WTC11 (cell line): Measurements from ENCODE around the gene RHEB.
A peak's percentile ranks its signal among the peaks of the same experiment; 100 is the strongest.

ENCODE experiments used
- ATF1 ChIP-seq: sonication (generic); formaldehyde crosslinking; IDR thresholded peaks from 2 replicates; pipeline ENCODE4 v1.8.1; 2023; ENCODE audit warnings: mild to moderate bottlenecking, moderate library complexity, missing genetic modification reagents
- CREB1 ChIP-seq: sonication (generic); formaldehyde crosslinking; IDR thresholded peaks from 2 replicates; pipeline ENCODE4 v1.8.0; 2023; ENCODE audit warnings: mild to moderate bottlenecking, missing genetic modification reagents
- GRHL2 ChIP-seq: fragments of 250-450 bp; sonication (Bioruptor Pico); IDR thresholded peaks from 2 replicates; pipeline ENCODE4 v1.8.0; 2022; ENCODE audit warnings: mild to moderate bottlenecking, moderate library complexity; ENCODE audit not compliant: insufficient replicate concordance, severe bottlenecking
- MXD4 ChIP-seq: fragments of 250-450 bp; sonication (Bioruptor Pico); IDR thresholded peaks from 2 replicates; pipeline ENCODE4 v1.8.0; 2021; ENCODE audit warnings: mild to moderate bottlenecking, moderate library complexity, borderline replicate concordance
- SMAD3 ChIP-seq: sonication (generic); formaldehyde crosslinking; IDR thresholded peaks from 2 replicates; pipeline ENCODE4 v1.8.0; 2022; ENCODE audit warnings: missing genetic modification reagents, mild to moderate bottlenecking, borderline replicate concordance
- ZNF232 ChIP-seq: sonication (generic); formaldehyde crosslinking; IDR thresholded peaks from 2 replicates; pipeline ENCODE4 v1.8.0; 2022; ENCODE audit warnings: mild to moderate bottlenecking, missing genetic modification reagents
- TF ChIP-seq, protein P1 (sequence below): fragments of 200-600 bp; IDR thresholded peaks from 2 replicates; pipeline ENCODE4 v1.8.0; 2022; ENCODE audit warnings: antibody characterized with exemption
- TF ChIP-seq, protein P2 (sequence below): fragments of 250-450 bp; sonication (Bioruptor Pico); IDR thresholded peaks from 2 replicates; pipeline ENCODE4 v1.9.0; 2021; ENCODE audit warnings: mild to moderate bottlenecking, borderline replicate concordance
- TF ChIP-seq, protein P3 (sequence below): sonication (generic); formaldehyde crosslinking; IDR thresholded peaks from 2 replicates; pipeline ENCODE4 v1.8.0; 2022; ENCODE audit warnings: mild to moderate bottlenecking, missing genetic modification reagents
- TF ChIP-seq, protein P4 (sequence below): sonication (generic); formaldehyde crosslinking; IDR thresholded peaks from 2 replicates; pipeline ENCODE4 v1.8.1; 2023; ENCODE audit warnings: mild to moderate bottlenecking, missing genetic modification reagents

DNA sequence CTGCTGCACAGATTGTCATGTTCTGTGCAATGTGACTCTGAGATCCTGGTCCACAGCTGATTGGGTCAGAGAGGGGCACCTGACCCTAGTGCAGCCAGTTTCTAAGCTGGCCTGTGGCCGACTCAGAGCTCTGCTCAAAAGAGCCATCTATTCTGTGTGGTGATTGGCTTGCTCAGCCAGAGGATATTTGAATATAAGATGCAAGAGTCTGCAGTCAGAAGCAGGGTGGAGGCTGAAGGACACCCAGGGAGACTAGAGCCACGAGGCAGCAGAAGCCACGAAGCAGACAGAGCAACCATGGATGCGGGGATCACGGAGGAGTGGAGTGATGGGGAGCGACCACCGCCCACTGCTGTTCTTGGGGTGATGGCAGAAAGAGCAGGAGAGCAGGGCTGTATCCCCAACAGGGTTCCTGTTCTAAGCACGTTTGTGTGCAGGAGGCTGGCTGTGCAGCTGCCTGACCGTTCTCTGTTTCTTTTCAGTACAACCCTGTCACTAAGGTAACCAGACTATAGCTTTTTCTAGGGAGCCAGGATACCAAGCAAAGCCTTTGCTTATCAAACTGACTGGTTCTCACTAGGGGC lies 19.5 kb upstream of the RHEB start:
- TF ChIP-seq, protein P1, sequence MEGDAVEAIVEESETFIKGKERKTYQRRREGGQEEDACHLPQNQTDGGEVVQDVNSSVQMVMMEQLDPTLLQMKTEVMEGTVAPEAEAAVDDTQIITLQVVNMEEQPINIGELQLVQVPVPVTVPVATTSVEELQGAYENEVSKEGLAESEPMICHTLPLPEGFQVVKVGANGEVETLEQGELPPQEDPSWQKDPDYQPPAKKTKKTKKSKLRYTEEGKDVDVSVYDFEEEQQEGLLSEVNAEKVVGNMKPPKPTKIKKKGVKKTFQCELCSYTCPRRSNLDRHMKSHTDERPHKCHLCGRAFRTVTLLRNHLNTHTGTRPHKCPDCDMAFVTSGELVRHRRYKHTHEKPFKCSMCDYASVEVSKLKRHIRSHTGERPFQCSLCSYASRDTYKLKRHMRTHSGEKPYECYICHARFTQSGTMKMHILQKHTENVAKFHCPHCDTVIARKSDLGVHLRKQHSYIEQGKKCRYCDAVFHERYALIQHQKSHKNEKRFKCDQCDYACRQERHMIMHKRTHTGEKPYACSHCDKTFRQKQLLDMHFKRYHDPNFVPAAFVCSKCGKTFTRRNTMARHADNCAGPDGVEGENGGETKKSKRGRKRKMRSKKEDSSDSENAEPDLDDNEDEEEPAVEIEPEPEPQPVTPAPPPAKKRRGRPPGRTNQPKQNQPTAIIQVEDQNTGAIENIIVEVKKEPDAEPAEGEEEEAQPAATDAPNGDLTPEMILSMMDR: no peak
- no peak for TF ChIP-seq ZNF232 (CRISPR knock-in tag)
- no peak for TF ChIP-seq SMAD3
- no peak for TF ChIP-seq CREB1 (CRISPR knock-in tag)
- TF ChIP-seq, protein P2, sequence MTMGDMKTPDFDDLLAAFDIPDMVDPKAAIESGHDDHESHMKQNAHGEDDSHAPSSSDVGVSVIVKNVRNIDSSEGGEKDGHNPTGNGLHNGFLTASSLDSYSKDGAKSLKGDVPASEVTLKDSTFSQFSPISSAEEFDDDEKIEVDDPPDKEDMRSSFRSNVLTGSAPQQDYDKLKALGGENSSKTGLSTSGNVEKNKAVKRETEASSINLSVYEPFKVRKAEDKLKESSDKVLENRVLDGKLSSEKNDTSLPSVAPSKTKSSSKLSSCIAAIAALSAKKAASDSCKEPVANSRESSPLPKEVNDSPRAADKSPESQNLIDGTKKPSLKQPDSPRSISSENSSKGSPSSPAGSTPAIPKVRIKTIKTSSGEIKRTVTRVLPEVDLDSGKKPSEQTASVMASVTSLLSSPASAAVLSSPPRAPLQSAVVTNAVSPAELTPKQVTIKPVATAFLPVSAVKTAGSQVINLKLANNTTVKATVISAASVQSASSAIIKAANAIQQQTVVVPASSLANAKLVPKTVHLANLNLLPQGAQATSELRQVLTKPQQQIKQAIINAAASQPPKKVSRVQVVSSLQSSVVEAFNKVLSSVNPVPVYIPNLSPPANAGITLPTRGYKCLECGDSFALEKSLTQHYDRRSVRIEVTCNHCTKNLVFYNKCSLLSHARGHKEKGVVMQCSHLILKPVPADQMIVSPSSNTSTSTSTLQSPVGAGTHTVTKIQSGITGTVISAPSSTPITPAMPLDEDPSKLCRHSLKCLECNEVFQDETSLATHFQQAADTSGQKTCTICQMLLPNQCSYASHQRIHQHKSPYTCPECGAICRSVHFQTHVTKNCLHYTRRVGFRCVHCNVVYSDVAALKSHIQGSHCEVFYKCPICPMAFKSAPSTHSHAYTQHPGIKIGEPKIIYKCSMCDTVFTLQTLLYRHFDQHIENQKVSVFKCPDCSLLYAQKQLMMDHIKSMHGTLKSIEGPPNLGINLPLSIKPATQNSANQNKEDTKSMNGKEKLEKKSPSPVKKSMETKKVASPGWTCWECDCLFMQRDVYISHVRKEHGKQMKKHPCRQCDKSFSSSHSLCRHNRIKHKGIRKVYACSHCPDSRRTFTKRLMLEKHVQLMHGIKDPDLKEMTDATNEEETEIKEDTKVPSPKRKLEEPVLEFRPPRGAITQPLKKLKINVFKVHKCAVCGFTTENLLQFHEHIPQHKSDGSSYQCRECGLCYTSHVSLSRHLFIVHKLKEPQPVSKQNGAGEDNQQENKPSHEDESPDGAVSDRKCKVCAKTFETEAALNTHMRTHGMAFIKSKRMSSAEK (CRISPR knock-in tag): no peak
- TF ChIP-seq MXD4 (CRISPR knock-in tag): no peak
- TF ChIP-seq, protein P3, sequence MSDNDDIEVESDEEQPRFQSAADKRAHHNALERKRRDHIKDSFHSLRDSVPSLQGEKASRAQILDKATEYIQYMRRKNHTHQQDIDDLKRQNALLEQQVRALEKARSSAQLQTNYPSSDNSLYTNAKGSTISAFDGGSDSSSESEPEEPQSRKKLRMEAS (CRISPR knock-in tag): 0 out of 2 replicates have a peak, but pooled peaks have one; percentile 27
- TF ChIP-seq, protein P4, sequence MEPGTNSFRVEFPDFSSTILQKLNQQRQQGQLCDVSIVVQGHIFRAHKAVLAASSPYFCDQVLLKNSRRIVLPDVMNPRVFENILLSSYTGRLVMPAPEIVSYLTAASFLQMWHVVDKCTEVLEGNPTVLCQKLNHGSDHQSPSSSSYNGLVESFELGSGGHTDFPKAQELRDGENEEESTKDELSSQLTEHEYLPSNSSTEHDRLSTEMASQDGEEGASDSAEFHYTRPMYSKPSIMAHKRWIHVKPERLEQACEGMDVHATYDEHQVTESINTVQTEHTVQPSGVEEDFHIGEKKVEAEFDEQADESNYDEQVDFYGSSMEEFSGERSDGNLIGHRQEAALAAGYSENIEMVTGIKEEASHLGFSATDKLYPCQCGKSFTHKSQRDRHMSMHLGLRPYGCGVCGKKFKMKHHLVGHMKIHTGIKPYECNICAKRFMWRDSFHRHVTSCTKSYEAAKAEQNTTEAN (CRISPR knock-in tag): no peak
- TF ChIP-seq GRHL2: no peak
- TF ChIP-seq ATF1 (CRISPR knock-in tag): no peak
